NCI-H2227 (cell line): ENCODE measurements around the gene LAMC1.

Source experiments
- DNase-seq: peaks from one replicate; lab custom pipeline; 2025; ENCODE audit not compliant: unreplicated experiment; lab: John Stamatoyannopoulos, UW

Gene LAMC1

DNA sequence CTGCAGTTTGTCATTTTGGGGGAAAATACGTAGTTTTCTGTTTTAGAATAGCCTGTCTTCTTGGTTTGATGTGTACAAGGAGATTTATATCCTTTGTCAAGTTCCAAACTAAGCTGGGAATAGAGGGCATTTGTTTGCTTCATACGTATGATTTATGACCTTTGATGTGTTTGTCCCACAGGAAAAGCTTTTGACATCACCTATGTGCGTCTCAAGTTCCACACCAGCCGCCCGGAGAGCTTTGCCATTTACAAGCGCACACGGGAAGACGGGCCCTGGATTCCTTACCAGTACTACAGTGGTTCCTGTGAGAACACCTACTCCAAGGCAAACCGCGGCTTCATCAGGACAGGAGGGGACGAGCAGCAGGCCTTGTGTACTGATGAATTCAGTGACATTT, 79.9 kb downstream of the LAMC1 start:
- DNase-seq = no peak

DNA sequence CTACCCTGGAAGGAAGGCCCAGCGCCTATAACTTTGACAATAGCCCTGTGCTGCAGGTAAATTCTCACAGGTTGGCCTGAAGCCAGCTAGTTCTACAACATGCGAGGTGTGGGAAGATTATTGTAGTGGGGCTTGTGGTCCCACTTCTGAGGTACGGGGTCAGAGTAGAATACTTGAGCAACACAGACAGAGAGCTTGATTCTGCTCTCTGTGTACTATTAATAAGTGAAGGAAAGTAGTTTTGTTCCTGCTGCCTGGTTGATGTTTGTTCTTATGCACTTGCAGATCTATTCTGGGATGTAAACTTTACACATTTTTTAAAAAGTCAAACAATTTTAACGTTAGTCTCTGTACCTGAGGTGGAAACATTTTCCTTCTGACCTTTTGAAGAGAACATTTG, 80.4 kb downstream of the LAMC1 start:
- DNase-seq = no peak

DNA sequence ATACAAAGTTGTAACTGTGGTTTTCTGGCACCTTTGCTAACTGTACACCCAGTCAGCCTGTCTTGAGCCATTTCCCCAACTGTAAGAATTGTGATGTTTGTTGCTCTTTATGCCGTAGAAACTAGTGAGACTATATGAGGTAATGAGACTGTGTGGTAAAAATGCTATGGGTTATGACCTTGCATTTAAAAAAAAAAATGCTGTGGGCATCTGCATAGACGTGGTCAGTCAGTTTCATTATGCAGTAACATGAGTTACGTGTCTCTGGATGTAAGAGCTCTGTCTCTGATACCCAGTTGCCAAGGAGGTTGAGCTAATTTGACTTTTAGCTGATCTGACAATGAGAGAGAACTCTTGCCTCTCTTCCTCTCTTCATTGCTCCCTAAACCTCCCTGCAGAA, 82.2 kb downstream of the LAMC1 start:
- no peak for DNase-seq

DNA sequence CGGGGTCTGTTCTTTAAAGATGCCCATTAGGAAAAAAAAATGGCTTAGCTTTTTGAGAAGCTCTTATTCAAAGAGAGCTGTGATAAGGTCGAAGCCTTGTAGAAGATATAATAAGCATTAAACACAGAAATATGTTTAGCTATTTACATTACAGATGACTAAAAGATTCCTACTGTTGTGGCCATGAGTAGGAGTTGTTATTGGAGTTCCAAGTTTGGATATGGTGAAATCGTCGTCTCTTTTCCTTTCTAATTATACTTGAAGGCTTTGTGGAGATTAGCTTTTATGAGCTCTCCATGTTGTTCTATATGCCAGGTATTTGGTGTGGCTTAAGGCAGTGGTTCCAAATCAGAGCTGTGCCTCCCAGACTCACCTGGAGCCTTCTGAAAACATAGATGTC, 82.9 kb downstream of the LAMC1 start:
- no peak for DNase-seq

DNA sequence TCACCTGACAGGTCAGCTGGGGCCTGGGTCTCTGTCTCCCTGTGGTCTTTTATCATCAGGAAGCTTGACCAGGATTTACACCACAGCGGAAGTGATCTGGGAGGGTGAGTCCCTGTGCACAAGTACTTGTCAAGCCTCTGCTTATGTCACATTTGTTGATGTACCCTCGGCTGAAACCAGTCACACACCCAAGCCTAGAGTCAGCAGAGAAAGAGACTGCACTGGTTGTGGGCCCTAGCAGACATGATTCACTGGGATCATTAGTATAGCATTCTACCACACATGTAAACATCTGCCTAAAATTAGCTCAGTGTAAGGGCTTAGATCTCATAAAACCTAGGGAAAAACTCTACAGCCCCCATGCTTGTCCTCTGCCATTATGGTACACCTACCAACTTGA, 83.5 kb downstream of the LAMC1 start:
- DNase-seq = no peak

DNA sequence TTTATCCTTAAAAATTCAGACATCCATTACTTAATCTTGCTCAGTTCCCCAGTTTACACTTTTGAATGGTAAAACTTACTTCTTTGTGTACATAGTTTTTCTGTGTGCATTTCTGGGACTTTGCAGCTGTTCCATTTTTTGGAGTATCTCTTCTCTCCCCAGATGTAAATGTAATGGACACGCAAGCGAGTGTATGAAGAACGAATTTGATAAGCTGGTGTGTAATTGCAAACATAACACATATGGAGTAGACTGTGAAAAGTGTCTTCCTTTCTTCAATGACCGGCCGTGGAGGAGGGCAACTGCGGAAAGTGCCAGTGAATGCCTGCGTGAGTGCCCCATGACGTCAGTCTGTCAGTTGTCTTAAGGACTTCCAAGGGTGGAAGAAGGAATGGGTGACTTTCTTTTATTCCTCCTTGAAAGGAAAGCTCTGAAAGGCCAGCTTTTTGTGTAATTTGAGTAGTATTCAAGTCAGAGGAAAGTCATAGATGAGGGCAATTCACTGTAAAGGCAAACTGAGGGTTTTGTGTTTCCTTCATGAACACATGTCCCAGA, 87.2 kb downstream of the LAMC1 start:
- DNase-seq = no peak

DNA sequence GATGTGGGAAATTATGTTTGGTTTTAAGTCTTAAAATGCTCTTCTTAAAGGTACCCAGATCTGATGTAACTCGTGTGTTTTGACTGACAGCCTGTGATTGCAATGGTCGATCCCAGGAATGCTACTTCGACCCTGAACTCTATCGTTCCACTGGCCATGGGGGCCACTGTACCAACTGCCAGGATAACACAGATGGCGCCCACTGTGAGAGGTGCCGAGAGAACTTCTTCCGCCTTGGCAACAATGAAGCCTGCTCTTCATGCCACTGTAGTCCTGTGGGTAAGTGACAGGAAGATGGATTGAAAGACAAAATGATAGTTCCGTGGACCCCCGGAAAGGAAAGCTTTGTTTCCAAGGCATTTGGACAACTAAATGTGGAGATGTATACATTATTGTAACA, 91.2 kb downstream of the LAMC1 start:
- DNase-seq = no peak

DNA sequence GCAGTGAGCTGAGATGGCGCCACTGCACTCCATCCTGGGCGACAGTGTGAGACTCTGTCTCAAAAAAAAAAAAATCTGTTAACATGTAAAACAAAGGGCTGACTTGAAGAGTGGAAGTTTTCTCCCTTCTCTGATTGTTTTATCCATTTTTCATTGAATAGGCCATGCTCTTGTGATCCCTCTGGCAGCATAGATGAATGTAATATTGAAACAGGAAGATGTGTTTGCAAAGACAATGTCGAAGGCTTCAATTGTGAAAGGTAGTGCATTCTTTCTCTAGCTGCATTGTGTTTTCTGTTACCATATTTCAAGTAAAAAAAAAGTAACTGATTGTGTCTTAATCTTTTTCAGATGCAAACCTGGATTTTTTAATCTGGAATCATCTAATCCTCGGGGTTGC, 93.2 kb downstream of the LAMC1 start:
- DNase-seq = no peak

DNA sequence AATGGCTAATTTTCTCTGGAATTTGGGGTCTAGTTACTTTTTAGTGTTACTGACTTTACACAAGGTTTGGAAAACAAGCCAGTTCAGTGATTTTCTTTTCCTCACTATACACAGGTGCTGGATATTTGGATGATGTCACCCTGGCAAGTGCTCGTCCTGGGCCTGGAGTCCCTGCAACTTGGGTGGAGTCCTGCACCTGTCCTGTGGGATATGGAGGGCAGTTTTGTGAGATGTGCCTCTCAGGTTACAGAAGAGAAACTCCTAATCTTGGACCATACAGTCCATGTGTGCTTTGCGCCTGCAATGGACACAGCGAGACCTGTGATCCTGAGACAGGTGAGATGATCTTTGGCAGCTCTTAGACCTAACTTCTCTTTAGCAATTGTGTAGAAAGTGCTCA, 98.4 kb downstream of the LAMC1 start:
- no peak for DNase-seq

DNA sequence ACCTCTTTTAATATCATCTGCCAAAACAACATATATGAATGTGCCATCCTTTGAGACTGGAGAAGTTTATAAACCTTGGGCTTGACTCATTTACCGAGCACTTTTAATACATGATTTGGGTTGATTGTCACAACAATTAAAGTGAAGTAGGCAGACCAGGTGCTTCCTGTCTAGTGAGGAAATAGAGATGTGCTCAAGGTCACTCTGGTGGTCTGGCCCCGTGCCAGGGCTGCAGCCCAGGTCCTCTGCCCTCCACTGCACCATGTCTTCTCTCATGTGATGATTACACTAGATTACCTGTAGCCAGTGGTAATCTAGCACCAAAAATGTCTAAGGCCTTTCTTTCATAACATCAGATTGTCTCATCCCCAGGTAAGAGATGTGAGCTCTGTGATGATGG, 101.0 kb downstream of the LAMC1 start:
- no peak for DNase-seq

DNA sequence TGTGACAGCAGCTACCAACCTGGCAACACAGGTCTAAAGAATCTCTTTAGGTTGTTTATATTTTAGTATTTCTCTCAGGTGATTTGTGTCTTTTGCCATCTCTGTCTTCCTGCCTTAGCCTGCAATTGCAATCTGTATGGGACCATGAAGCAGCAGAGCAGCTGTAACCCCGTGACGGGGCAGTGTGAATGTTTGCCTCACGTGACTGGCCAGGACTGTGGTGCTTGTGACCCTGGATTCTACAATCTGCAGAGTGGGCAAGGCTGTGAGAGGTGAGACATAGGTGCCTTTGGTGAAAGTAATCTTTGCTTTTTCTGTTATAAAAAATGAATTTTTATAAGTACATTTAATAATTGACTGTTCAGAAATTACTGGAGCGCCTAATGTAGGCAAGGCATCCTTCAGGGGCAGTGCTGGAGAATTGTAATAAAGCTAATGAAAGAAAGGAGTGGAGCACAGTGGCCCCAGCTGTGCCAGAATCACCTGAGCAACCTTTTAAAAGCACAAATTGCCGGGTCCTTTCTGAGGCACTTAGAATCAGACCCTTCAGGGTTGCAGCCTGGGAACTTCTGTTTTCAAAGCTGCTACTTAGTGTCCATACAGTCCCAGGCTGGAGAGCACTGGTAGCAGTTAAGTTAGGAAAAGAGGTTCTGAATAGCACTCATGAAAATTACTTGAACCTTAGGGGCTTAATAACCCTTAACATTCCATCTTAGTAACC, 102.2 kb downstream of the LAMC1 start:
- DNase-seq = peak; percentile 51

DNA sequence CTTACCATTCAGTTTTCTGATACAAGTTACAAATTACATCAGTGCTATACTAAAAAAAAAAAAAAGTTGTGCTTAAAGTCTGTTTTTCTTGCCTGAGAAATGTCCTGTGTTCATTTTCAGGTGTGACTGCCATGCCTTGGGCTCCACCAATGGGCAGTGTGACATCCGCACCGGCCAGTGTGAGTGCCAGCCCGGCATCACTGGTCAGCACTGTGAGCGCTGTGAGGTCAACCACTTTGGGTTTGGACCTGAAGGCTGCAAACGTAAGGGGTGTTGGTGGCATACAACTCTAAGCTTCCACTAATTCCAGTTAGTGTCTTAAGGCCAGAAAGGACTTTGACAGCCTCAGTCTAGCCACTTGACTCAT, 102.8 kb downstream of the LAMC1 start:
- DNase-seq = no peak

DNA sequence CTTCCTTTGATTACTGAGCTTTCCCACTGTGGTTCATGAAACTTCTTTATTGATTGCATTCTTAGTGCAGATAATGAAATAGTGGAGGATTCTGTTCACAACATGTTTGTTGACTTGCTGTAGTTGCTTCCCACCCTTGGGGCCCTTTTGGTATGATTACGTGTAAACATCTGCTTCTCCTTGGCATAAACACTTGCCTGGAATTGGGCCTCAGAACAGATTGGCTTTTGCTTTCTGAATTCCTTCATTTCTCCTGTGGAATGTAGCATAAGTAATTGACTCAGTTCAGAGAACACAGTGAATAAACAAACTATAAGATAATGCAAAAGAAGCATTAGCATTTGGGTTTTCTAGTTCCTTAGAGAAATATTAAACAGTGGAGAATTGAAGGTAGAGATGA, 103.3 kb downstream of the LAMC1 start:
- no peak for DNase-seq

DNA sequence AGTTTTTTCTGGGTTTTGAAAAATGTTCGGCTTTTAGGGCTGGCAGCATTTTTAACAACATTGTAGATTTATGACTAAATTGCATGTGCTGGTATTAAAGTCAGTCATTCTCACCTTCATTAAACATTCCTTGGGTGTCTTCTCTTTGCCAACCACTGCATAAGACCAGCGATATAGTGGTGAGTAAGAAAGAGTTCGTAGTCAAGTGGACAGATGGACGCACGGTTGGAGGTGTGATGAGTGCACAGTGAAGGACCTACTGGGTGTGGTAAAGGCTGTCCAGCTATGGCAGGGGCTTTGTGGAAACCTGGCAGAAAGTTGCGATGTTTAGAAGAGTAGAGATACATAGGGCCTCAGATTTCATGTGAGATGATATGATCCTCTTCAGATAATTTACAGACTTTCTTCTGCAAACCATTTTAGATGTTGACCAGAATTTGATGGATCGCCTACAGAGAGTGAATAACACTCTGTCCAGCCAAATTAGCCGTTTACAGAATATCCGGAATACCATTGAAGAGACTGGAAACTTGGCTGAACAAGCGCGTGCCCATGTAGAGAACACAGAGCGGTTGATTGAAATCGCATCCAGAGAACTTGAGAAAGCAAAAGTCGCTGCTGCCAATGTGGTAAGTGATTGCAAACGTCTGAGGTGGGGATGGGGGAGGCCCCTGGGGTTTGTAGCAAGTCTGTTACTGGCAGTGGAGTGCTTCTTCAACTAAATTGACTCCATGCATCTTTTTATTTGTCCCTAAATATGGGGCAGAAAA, 106.9 kb downstream of the LAMC1 start:
- DNase-seq = no peak

DNA sequence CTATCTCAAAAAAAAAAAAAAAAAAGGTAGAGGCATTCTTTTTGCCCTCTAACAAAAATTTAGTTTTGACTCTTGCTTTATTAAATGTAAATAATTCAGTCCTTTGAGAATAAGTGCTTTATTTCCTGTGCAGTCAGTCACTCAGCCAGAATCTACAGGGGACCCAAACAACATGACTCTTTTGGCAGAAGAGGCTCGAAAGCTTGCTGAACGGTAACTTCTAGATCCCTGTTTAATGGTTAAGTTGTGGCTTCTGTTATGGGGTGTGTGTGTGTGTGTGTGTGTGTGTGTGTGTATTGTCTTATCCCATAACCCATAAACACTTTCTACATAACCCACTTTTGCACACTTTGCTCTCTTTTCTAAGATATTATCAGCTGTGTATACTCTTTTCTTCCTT, 107.9 kb downstream of the LAMC1 start:
- no peak for DNase-seq

DNA sequence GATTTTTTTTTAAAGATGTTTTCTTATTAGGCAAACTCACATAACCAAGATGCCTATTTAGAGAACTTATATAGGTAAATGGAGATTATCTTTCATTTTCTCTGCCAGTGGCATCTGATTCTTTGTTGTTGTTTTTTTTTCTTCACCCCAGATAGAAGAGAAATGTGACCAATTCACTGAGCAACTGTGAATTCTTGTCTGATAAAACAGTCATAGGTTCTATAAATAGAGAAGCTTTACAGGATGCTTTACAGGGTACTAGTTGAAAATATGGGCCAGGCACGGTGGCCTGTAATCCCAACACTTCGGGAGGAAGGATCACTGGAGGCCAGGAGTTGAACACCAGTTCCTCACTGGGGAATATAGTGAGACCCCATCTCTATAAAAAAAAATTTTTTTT, 112.1 kb downstream of the LAMC1 start:
- DNase-seq = no peak

DNA sequence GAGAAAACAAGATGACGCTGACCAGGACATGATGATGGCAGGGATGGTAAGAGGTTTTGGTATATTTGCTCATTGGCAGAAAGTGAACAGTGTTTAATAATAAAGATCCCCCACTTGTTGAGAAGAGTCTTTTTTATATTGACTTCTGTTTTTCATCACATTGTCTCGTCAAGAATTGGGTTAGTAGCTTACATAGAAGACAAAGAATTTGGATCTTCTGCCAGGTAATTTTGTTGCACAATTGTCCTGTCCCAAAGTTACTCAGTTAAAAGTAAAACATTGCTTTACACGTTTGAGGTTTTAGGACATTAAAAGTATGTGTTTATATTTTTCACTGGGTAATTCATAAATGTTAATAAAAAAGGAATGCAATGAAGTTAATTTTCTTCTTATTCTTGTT, 114.6 kb downstream of the LAMC1 start:
- no peak for DNase-seq

DNA sequence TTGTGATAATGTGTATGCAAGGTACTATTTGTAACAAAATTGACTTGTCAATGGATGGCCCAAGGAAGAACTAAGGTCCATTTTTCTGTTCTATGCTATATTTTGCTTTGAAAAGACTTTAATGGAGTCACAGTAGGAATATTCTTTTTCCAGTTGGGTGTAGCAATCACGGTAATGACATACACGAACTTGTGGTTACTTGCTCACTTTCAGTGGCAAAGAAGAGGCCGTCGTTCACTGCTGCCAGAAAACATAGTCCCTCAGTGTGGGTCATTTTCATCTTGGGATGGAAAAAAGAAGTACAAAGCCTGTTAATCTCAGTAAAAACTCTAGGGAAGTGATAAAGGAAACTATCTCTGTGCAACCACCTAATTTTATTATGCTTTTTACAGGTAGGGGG, 115.1 kb downstream of the LAMC1 start:
- no peak for DNase-seq

DNA sequence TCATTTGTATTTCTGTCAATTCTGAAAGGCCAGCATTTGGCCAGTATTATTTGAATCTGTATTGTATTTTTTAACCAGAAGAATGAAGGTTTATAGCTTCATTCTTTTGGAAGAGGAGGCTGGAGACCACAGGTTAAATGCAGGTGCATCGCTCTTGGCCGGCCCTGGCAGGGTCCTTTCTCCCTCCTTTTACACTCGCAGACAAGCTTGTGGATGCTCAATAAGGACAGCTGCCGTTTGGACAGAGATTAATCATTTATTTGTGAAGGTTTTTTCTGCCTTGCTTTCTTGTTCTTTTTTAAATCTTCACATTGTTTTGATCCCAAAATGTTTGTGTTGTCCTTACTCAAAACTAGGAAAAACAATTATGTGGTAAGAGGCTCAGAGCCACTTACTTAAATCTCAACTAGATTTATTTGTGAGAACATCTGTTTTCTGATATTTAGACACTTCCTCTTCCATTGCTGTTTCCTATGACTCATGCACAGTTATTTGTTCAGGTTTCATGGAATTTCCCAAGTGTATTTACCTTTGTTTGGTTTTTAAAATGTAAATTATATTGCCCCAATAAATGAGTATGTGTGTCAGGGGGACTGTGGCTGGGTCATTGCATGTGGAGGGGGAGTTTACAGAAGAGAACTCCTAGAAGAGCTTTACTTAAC, 116.2 kb downstream of the LAMC1 start:
- no peak for DNase-seq

DNA sequence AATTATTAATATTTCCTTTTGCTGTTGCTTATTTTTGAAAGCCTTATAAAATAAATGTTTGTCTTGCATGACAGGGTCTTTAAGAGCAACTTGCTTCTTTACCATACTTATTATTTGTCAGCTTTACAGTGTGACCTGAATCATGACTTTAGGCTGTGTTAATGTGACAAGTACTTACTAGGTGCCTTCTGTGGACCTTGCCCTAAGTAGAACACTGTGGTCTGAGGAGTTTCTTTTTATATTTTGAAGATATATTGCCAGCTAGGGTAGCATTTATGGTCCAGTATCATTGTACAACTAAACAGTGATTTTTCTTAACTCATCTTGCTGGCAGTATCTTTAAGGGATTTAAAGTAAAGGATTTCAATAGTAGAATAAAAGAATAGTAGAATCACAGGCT, 117.4 kb downstream of the LAMC1 start:
- no peak for DNase-seq

DNA sequence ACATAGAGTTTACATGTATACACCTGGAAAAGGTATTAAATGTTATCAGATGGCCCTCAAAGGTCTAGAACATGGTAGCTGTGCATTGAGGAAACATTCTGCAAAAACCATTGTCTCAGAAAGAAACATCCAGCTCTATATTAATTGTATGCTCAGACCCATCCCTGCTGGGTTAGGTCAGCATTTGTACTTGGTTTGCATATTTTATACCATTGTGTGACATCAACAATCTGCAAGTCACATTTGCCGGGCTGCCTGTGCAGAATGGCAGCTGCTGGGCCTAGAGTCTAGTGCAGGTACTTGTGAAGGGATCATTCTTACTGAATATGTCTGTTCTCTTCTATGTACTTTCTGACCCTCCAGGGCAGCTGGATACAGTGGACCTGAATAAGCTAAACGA, 119.0 kb downstream of the LAMC1 start:
- no peak for DNase-seq
